OCI-LY1 (cell line): Measurements from ENCODE around the gene BNIP5.

ENCODE experiments used
- H2AFZ ChIP-seq: fragments of 200-600 bp; sonication (generic), shearing (Covaris generic); 2 replicates; pipeline ENCODE4 v1.6.0; 2014; ENCODE audit warnings: antibody characterized with exemption, mild to moderate bottlenecking, low read length
- H3F3A ChIP-seq: fragments of 200-600 bp; sonication (generic), shearing (Covaris generic); 2 replicates; pipeline ENCODE4 v1.6.0; 2014; ENCODE audit warnings: mild to moderate bottlenecking, antibody characterized with exemption, low read length, moderate library complexity; ENCODE audit not compliant: insufficient read depth
- H3K27ac ChIP-seq: fragments of 200-600 bp; sonication (generic); 2 replicates; pipeline ENCODE4 v1.5.1; 2014; ENCODE audit warnings: low read length, mixed run types, mild to moderate bottlenecking, low read depth; ENCODE audit not compliant: poor library complexity, severe bottlenecking
- H3K27me3 ChIP-seq: fragments of 200-600 bp; sonication (generic); 2 replicates; pipeline ENCODE4 v1.6.0; 2014; ENCODE audit warnings: antibody characterized with exemption, mild to moderate bottlenecking, low read length, moderate library complexity; ENCODE audit not compliant: insufficient read depth
- H3K36me3 ChIP-seq: fragments of 200-600 bp; sonication (generic); 2 replicates; pipeline ENCODE4 v1.6.1; 2014; ENCODE audit warnings: mild to moderate bottlenecking, antibody characterized with exemption, low read length, moderate library complexity, mixed read lengths; ENCODE audit not compliant: insufficient read depth
- H3K4me1 ChIP-seq: fragments of 200-600 bp; sonication (generic); 2 replicates; pipeline ENCODE4 v1.5.1; 2014; ENCODE audit warnings: mild to moderate bottlenecking, low read length, moderate library complexity; ENCODE audit not compliant: insufficient read depth, severe bottlenecking
- H3K4me2 ChIP-seq: fragments of 200-600 bp; sonication (generic), shearing (Covaris generic); 2 replicates; pipeline ENCODE4 v1.6.1; 2014; ENCODE audit warnings: low read length
- H3K4me3 ChIP-seq: fragments of 200-600 bp; sonication (generic); 2 replicates; pipeline ENCODE4 v1.5.1; 2014; ENCODE audit warnings: low read length, low read depth, mild to moderate bottlenecking, mixed read lengths; ENCODE audit not compliant: poor library complexity, severe bottlenecking
- H3K79me2 ChIP-seq: fragments of 200-600 bp; shearing (Covaris generic); 2 replicates; pipeline ENCODE4 v1.6.1; 2016; ENCODE audit warnings: mixed run types, low read length, mixed read lengths; ENCODE audit not compliant: insufficient read depth
- H3K9ac ChIP-seq: fragments of 200-600 bp; sonication (generic), shearing (Covaris generic); 2 replicates; pipeline ENCODE4 v1.6.1; 2014; ENCODE audit warnings: mild to moderate bottlenecking, low read length, mixed read lengths
- H3K9me2 ChIP-seq: fragments of 200-600 bp; sonication (generic), shearing (Covaris generic); 2 replicates; pipeline ENCODE4 v1.6.1; 2014; ENCODE audit warnings: low read depth, mild to moderate bottlenecking, low read length, mixed read lengths
- H3K9me3 ChIP-seq: fragments of 200-600 bp; shearing (Covaris generic); 2 replicates; pipeline ENCODE4 v1.6.1; 2014; ENCODE audit warnings: low read length, mixed read lengths
- H4K20me1 ChIP-seq: fragments of 200-600 bp; sonication (generic), shearing (Covaris generic); 2 replicates; pipeline ENCODE4 v1.6.0; 2016; ENCODE audit warnings: mild to moderate bottlenecking, low read length; ENCODE audit not compliant: insufficient read depth
- CTCF ChIP-seq: fragments of 200-600 bp; sonication (generic), shearing (Covaris generic); IDR thresholded peaks from 2 replicates; pipeline ENCODE4 v1.5.1; 2017; ENCODE audit warnings: mild to moderate bottlenecking, antibody characterized with exemption, low read length, moderate library complexity, mixed read lengths
- EZH2 ChIP-seq: fragments of 200-600 bp; sonication (generic), shearing (Covaris generic); IDR thresholded peaks from 2 replicates; pipeline ENCODE4 v1.8.0; 2017; ENCODE audit warnings: borderline replicate concordance, mixed run types, mild to moderate bottlenecking, antibody characterized with exemption, low read length, moderate library complexity, mixed read lengths

Gene BNIP5

GRCh38 chr6:36296240-36296639 is 40.4 kb downstream of the BNIP5 start:
- Histone ChIP-seq H3K9ac (no peak overlapping the region), H4K20me1 (no peaks in the 10 kb centered on the region)

GRCh38 chr6:36292170-36292569 is 44.5 kb downstream of the BNIP5 start:
- H3K27ac ChIP-seq = no peak overlapping the region
- H3K27me3 ChIP-seq = no peaks in the 10 kb centered on the region; the same call in 1 of the 2 replicates
- no peaks in the 10 kb centered on the region for H3K36me3 ChIP-seq
- TF ChIP-seq CTCF = no peak
- no peak for TF ChIP-seq EZH2
- H2AFZ ChIP-seq = no peak overlapping the region
- no peaks in the 10 kb centered on the region for H3K79me2 ChIP-seq
- no peaks in the 10 kb centered on the region for H3K4me1 ChIP-seq
- H3F3A ChIP-seq = no peaks in the 10 kb centered on the region
- no peaks in the 10 kb centered on the region for H3K9me2 ChIP-seq
- no peak overlapping the region for H3K4me3 ChIP-seq
- H3K9me3 ChIP-seq = no peaks in the 10 kb centered on the region
- H3K9ac ChIP-seq = no peak overlapping the region
- no peaks in the 10 kb centered on the region for H4K20me1 ChIP-seq
- H3K4me2 ChIP-seq = no peak overlapping the region

More at GRCh38 chr6:36296240-36296639, 40.4 kb downstream of the BNIP5 start:
- Histone ChIP-seq H3K36me3 (no peaks in the 10 kb centered on the region), H3K4me2 (no peak overlapping the region), H3K4me3 (no peak overlapping the region), H2AFZ (no peak overlapping the region), H3K27ac (no peak overlapping the region), H3F3A (no peaks in the 10 kb centered on the region), H3K79me2 (no peaks in the 10 kb centered on the region), H3K9me2 (no peaks in the 10 kb centered on the region), H3K4me1 (no peaks in the 10 kb centered on the region), H3K9me3 (no peaks in the 10 kb centered on the region), H3K27me3 (0 out of 2 replicates have a peak, but pooled peaks cover 5% of the 10 kb centered on the region)
- TF ChIP-seq EZH2 (no peak), CTCF (no peak)

- H4K20me1 ChIP-seq = no peaks in the 10 kb centered on the region
- no peaks in the 10 kb centered on the region for H3K9me2 ChIP-seq
- no peaks in the 10 kb centered on the region for H3K4me1 ChIP-seq
- H3K27me3 ChIP-seq = no peaks in the 10 kb centered on the region; the same call in 1 of the 2 replicates
- no peak overlapping the region for H3K9ac ChIP-seq
- no peaks in the 10 kb centered on the region for H3F3A ChIP-seq
- H3K9me3 ChIP-seq = no peaks in the 10 kb centered on the region
- no peaks in the 10 kb centered on the region for H3K36me3 ChIP-seq
- H3K4me3 ChIP-seq = no peak overlapping the region
- no peak overlapping the region for H2AFZ ChIP-seq
- no peaks in the 10 kb centered on the region for H3K79me2 ChIP-seq
- no peak overlapping the region for H3K27ac ChIP-seq
- TF ChIP-seq CTCF = no peak
- no peak for TF ChIP-seq EZH2
- no peak overlapping the region for H3K4me2 ChIP-seq
These were observed 45.7 kb downstream of the BNIP5 start for GRCh38 chr6:36290668-36291620.
